GM23248 (cell line): Measurements from ENCODE around the gene TEX36.

ENCODE experiments used
- EZH2 ChIP-seq: fragments of 200-600 bp; sonication (generic); IDR thresholded peaks from 2 replicates; pipeline ENCODE4 v1.6.1; 2018; ENCODE audit warnings: antibody characterized with exemption, mild to moderate bottlenecking; ENCODE audit not compliant: insufficient read depth, poor library complexity, severe bottlenecking
- EZH2phosphoT487 ChIP-seq: fragments of 200-600 bp; sonication (generic); IDR thresholded peaks from 2 replicates; pipeline ENCODE4 v1.6.1; 2018; ENCODE audit warnings: antibody characterized with exemption, moderate library complexity, mild to moderate bottlenecking, low read depth; ENCODE audit not compliant: insufficient read depth

DNA sequence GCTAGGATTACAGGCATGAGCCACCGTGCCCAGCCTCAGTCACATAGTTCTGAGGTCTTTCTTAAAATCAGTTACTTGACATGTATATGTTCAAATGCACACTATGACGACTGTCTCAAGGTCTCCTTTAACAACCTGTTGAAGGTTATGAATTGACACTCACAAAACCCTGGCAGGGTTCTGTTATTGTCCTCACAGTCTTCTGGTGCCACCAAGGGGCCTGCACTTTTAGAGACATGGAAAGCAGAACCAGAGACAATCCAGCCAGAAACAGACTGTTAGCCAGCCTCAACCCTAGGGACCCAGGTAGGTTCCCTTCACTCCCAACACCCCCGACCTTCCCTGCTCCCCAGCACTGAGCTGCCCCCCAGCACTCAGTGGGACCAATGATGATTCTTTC lies 26.4 kb downstream of the TEX36 start:
- TF ChIP-seq EZH2 (no peak), EZH2phosphoT487 (no peak)
